LNCaP clone FGC (cell line): ENCODE measurements around the gene PLXNA2.

Experiments
- DNase-seq: peaks from one replicate; pipeline ENCODE4 v3.0.0-alpha.2; 2011; ENCODE audit warnings: low read depth
- H3K4me3 ChIP-seq: 2 replicates; pipeline ENCODE4 v1.5.1; 2011; ENCODE audit warnings: mild to moderate bottlenecking, low read depth, low read length, control low read depth
- CTCF ChIP-seq: IDR thresholded peaks from 2 replicates; pipeline ENCODE4 v1.5.1; 2012; ENCODE audit warnings: mild to moderate bottlenecking; ENCODE audit not compliant: control insufficient read depth, insufficient read depth; ENCODE audit errors: extremely low read depth

The PLXNA2 gene

GRCh38 chr1:208129487-208129886 lies 114.7 kb downstream of the PLXNA2 start:
- no peak overlapping the region for H3K4me3 ChIP-seq
- no peak for DNase-seq
- TF ChIP-seq CTCF = no peak

GRCh38 chr1:208129060-208129459 lies 115.1 kb downstream of the PLXNA2 start:
- no peak for DNase-seq
- H3K4me3 ChIP-seq = no peak overlapping the region
- no peak for TF ChIP-seq CTCF

GRCh38 chr1:208127792-208128529 lies 116.2 kb downstream of the PLXNA2 start:
- DNase-seq = no peak
- no peak overlapping the region for H3K4me3 ChIP-seq
- no peak for TF ChIP-seq CTCF

GRCh38 chr1:208127284-208127683 lies 116.9 kb downstream of the PLXNA2 start:
- TF ChIP-seq CTCF = no peak
- H3K4me3 ChIP-seq = no peak overlapping the region
- DNase-seq = no peak

DNA sequence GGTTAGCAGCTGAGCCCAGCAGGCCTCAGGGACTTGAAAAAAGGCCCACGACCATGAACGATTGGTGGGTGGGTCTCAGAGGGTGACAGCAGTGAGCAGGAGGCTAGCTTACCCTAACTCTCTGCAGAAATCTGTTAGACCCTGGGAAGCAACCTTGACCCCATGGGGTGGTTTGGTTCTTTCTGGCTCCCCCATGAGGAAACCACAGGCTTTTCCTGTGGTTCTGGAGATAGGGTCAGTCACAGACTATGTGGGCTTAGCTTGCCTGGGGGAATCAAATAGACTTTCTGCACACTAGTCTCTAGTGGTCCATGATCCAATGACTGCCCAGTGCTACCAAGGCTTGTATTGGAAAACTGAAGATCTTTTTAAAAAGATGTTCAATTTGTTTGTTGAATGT lies 118.1 kb downstream of the PLXNA2 start:
- no peak for DNase-seq
- no peak for TF ChIP-seq CTCF

GRCh38 chr1:208122612-208123358 lies 121.4 kb downstream of the PLXNA2 start:
- TF ChIP-seq CTCF = no peak
- H3K4me3 ChIP-seq = no peak overlapping the region

More for the DNA sequence above, 118.1 kb downstream of the PLXNA2 start:
- no peak overlapping the region for H3K4me3 ChIP-seq

More at GRCh38 chr1:208122612-208123358, 121.4 kb downstream of the PLXNA2 start:
- DNase-seq = no peak
